HepG2 (cell line): ENCODE data around the gene LLGL1. TPM values are rescaled to one million over a fixed set of nuclear protein-coding genes. Genes with fewer than 3 reads are reported as not detected.

Source experiments
- ARHGAP35 ChIP-seq: sonication (generic); formaldehyde crosslinking; IDR thresholded peaks from 2 replicates; pipeline ENCODE4 v1.9.0; 2022; ENCODE audit warnings: mild to moderate bottlenecking, inconsistent platforms, moderate library complexity, missing genetic modification reagents, borderline replicate concordance
- DRAP1 ChIP-seq: IDR thresholded peaks from 2 replicates; pipeline ENCODE4 v1.6.1; 2016; ENCODE audit warnings: missing genetic modification reagents, missing compliant biosample characterization
- HDAC6 ChIP-seq: fragments of 200-600 bp; sonication (generic); IDR thresholded peaks from 2 replicates; pipeline ENCODE4 v1.7.0; 2017; ENCODE audit warnings: mild to moderate bottlenecking, antibody characterized with exemption, low read length, low read depth
- JUNB ChIP-seq: sonication (generic); formaldehyde crosslinking; IDR thresholded peaks from 2 replicates; pipeline ENCODE4 v1.8.0; 2022; ENCODE audit warnings: missing genetic modification reagents, mild to moderate bottlenecking, borderline replicate concordance
- KLF11 ChIP-seq: IDR thresholded peaks from 2 replicates; pipeline ENCODE4 v1.6.1; 2016; ENCODE audit warnings: missing compliant biosample characterization
- MTA3 ChIP-seq: sonication (generic); formaldehyde crosslinking; IDR thresholded peaks from 2 replicates; pipeline ENCODE4 v1.4.0; 2020; ENCODE audit warnings: missing genetic modification reagents
- NFAT5 ChIP-seq: sonication (generic); formaldehyde crosslinking; IDR thresholded peaks from 2 replicates; pipeline ENCODE4 v1.4.0; 2020; ENCODE audit warnings: missing genetic modification reagents
- RCOR2 ChIP-seq: IDR thresholded peaks from 2 replicates; pipeline ENCODE4 v1.6.1; 2016; ENCODE audit warnings: missing biosample characterization, missing genetic modification reagents
- SMAD1 ChIP-seq: sonication (generic); formaldehyde crosslinking; IDR thresholded peaks from 2 replicates; pipeline ENCODE4 v1.4.0; 2020; ENCODE audit warnings: missing genetic modification reagents, low read depth, mild to moderate bottlenecking, borderline replicate concordance
- SRSF9 ChIP-seq: fragments of 200-400 bp; formaldehyde crosslinking; IDR thresholded peaks from 2 replicates; pipeline ENCODE4 v1.6.1; 2018; ENCODE audit warnings: borderline replicate concordance, mild to moderate bottlenecking, low read depth, low read length; ENCODE audit not compliant: insufficient read depth, poor library complexity, severe bottlenecking
- XRCC5 ChIP-seq: fragments of 200-400 bp; formaldehyde crosslinking; optimal IDR thresholded peaks from 2 replicates; pipeline ENCODE3; 2017; ENCODE audit warnings: mild to moderate bottlenecking, low read length
- ZBTB2 ChIP-seq: sonication (generic); formaldehyde crosslinking; IDR thresholded peaks from 2 replicates; pipeline ENCODE4 v1.8.0; 2022; ENCODE audit warnings: low read depth, missing genetic modification reagents
- ZBTB25 ChIP-seq: IDR thresholded peaks from 2 replicates; pipeline ENCODE4 v1.6.1; 2018; ENCODE audit warnings: missing genetic modification reagents
- ZBTB37 ChIP-seq: sonication (generic); formaldehyde crosslinking; IDR thresholded peaks from 2 replicates; pipeline ENCODE4 v1.4.0; 2020; ENCODE audit warnings: mild to moderate bottlenecking, missing genetic modification reagents
- ZBTB7B ChIP-seq: sonication (generic); formaldehyde crosslinking; IDR thresholded peaks from 2 replicates; pipeline ENCODE4 v1.4.0; 2020; ENCODE audit warnings: missing genetic modification reagents
- ZMAT3 ChIP-seq: sonication (generic); formaldehyde crosslinking; conservative IDR thresholded peaks from 2 replicates; pipeline ENCODE4 v1.7.0; 2021; ENCODE audit warnings: missing genetic modification reagents
- ZNF691 ChIP-seq: sonication (generic); formaldehyde crosslinking; IDR thresholded peaks from 2 replicates; pipeline ENCODE4 v1.4.0; 2020; ENCODE audit warnings: missing genetic modification reagents, low read depth, mild to moderate bottlenecking, borderline replicate concordance
- ZNF83 ChIP-seq: sonication (generic); formaldehyde crosslinking; IDR thresholded peaks from 2 replicates; pipeline ENCODE4 v1.4.0; 2020; ENCODE audit warnings: missing genetic modification reagents, mild to moderate bottlenecking, borderline replicate concordance
- ZZZ3 ChIP-seq: sonication (generic); formaldehyde crosslinking; IDR thresholded peaks from 2 replicates; pipeline ENCODE4 v1.4.0; 2020; ENCODE audit warnings: missing genetic modification reagents, mild to moderate bottlenecking, borderline replicate concordance
- polyA plus RNA-seq, 8 experiments: library from polyadenylated mRNA; depleted of rRNA in 3 of 8; stranded (reverse) in 7 of 8; unstranded in 1 of 8; fragments of >200 nt; fragmentation: Illumina TruSeq in 4 of 8; extraction: Trizol in 4 of 8; gene quantifications; 2 replicates each; pipeline versions ENCODE4 v1.2.1 to v1.2.3, GENCODE V29; 2011 to 2016; ENCODE audit warnings: low read depth in 4 of 8, missing spikeins in 1 of 8, mixed read lengths in 1 of 8; ENCODE audit not compliant: insufficient read depth in 1 of 8
- total RNA-seq, 5 experiments: library from RNA; depleted of rRNA; stranded (reverse); fragments of >200 nt; fragmentation: Illumina TruSeq; extraction: Trizol; gene quantifications; 2 replicates each; pipeline ENCODE4 v1.2.3, GENCODE V29; 2016; ENCODE audit warnings: low read depth in 1 of 5

The LLGL1 gene
- total and polyA plus RNA-seq, 2 of the 13 experiments (the other 11 are each of a cell fraction or from before 2014, with no cell fraction given) = 15.0 to 15.3 TPM

- TF ChIP-seq ZBTB37 (CRISPR knock-in tag) (no peak), HDAC6 (no peak), MTA3 (CRISPR knock-in tag) (no peak), ZBTB25 (no peak), NFAT5 (CRISPR knock-in tag) (no peak), ZBTB7B (CRISPR knock-in tag) (peak; percentile 27; the same call in 1 of the 2 replicates), KLF11 (CRISPR knock-in tag) (no peak), ZMAT3 (CRISPR knock-in tag) (no peak), JUNB (CRISPR knock-in tag) (no peak), ZNF691 (CRISPR knock-in tag) (no peak), SMAD1 (CRISPR knock-in tag) (no peak), SRSF9 (no peak), ZZZ3 (CRISPR knock-in tag) (no peak), ZBTB2 (CRISPR knock-in tag) (no peak), RCOR2 (no peak), ZNF83 (CRISPR knock-in tag) (no peak), XRCC5 (peak; percentile 46), DRAP1 (CRISPR knock-in tag) (no peak), ARHGAP35 (CRISPR knock-in tag) (no peak)
These were observed 7.9 kb upstream of the LLGL1 start (continued) for GRCh38 chr17:18217412-18218015.
